ENCODE data around the gene TSC22D1.

DNA sequence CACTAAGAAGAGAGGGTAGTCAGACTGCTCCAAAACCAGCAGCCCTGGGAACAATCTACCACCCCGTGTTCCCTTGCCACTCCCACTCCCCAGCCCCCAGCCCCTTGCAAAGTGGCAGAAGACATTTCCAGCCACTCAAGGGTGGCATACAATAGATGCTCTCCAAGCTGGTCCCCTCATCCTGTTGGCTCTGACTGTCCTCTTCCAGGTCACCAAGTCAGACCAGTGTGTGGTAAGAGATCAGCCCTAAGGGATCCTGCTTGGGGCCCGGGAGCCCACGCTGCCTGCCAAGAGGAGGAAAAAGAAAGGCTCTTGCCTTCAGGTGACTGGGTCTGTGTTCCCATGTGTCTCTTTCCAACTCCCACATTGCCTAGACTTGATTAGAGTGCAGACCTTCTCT is 177.5 kb downstream of the TSC22D1 start:
- TF ChIP-seq, protein P1, sequence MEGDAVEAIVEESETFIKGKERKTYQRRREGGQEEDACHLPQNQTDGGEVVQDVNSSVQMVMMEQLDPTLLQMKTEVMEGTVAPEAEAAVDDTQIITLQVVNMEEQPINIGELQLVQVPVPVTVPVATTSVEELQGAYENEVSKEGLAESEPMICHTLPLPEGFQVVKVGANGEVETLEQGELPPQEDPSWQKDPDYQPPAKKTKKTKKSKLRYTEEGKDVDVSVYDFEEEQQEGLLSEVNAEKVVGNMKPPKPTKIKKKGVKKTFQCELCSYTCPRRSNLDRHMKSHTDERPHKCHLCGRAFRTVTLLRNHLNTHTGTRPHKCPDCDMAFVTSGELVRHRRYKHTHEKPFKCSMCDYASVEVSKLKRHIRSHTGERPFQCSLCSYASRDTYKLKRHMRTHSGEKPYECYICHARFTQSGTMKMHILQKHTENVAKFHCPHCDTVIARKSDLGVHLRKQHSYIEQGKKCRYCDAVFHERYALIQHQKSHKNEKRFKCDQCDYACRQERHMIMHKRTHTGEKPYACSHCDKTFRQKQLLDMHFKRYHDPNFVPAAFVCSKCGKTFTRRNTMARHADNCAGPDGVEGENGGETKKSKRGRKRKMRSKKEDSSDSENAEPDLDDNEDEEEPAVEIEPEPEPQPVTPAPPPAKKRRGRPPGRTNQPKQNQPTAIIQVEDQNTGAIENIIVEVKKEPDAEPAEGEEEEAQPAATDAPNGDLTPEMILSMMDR (IDR thresholded peaks at IDR 0.05), result no peak
- no peak for TF ChIP-seq POLR2A (IDR thresholded peaks at IDR 0.05)
